HEK293T (cell line): ENCODE data around the gene TBC1D24.
A peak's percentile ranks its signal among the peaks of the same experiment; 100 is the strongest.

Source experiments
- CTCF ChIA-PET: fragments of 350-600 bp; formaldehyde crosslinking; extraction: SDS; loops from one replicate; lab custom pipeline; 2021; ENCODE audit warnings: antibody characterized with exemption, inconsistent platforms; lab: Yijun Ruan, JAX
- POLR2A ChIA-PET: fragments of 350-600 bp; formaldehyde crosslinking; extraction: SDS; loops from one replicate; lab custom pipeline; 2020; ENCODE audit warnings: antibody characterized with exemption, inconsistent platforms; lab: Yijun Ruan, JAX
- DNase-seq: peaks from one replicate; pipeline ENCODE4 v3.0.0; 2012; ENCODE audit warnings: mixed read lengths; ENCODE audit errors: extremely low spot score
- ARNT ChIP-seq: fragments of 450-650 bp; IDR thresholded peaks from 2 replicates; pipeline ENCODE4 v1.6.1; 2017; ENCODE audit warnings: mild to moderate bottlenecking
- BHLHE40 ChIP-seq: fragments of 450-650 bp; IDR thresholded peaks from 2 replicates; pipeline ENCODE4 v1.6.1; 2016; ENCODE audit warnings: mild to moderate bottlenecking, moderate library complexity, borderline replicate concordance
- CTBP1 ChIP-seq: fragments of 450-650 bp; IDR thresholded peaks from 2 replicates; pipeline ENCODE4 v1.6.1; 2016; ENCODE audit warnings: borderline replicate concordance
- ELF4 ChIP-seq: fragments of 450-650 bp; IDR thresholded peaks from 2 replicates; pipeline ENCODE4 v1.6.1; 2017; ENCODE audit warnings: antibody characterized with exemption
- FOXA1 ChIP-seq: fragments of 450-650 bp; IDR thresholded peaks from 2 replicates; pipeline ENCODE4 v1.6.1; 2016; ENCODE audit warnings: mild to moderate bottlenecking
- FOXK2 ChIP-seq: fragments of 450-650 bp; IDR thresholded peaks from 2 replicates; pipeline ENCODE4 v1.6.1; 2016; ENCODE audit warnings: mild to moderate bottlenecking
- FOXM1 ChIP-seq: fragments of 450-650 bp; IDR thresholded peaks from 2 replicates; pipeline ENCODE4 v1.6.1; 2017; ENCODE audit warnings: mild to moderate bottlenecking, borderline replicate concordance
- HDGF ChIP-seq: fragments of 450-650 bp; IDR thresholded peaks from 2 replicates; pipeline ENCODE4 v1.6.1; 2017; ENCODE audit warnings: antibody characterized with exemption, borderline replicate concordance
- L3MBTL2 ChIP-seq: fragments of 450-650 bp; conservative IDR thresholded peaks from 2 replicates; pipeline ENCODE4 v1.6.1; 2016; ENCODE audit warnings: mild to moderate bottlenecking
- LEF1 ChIP-seq: fragments of 450-650 bp; IDR thresholded peaks from 2 replicates; pipeline ENCODE4 v1.6.1; 2017; ENCODE audit warnings: mild to moderate bottlenecking, borderline replicate concordance
- NFRKB ChIP-seq: fragments of 450-650 bp; IDR thresholded peaks from 2 replicates; pipeline ENCODE4 v1.6.1; 2016; ENCODE audit warnings: mild to moderate bottlenecking, moderate library complexity
- SP1 ChIP-seq: fragments of 450-650 bp; IDR thresholded peaks from 2 replicates; pipeline ENCODE4 v1.6.1; 2017
- SUZ12 ChIP-seq: fragments of 450-650 bp; IDR thresholded peaks from 2 replicates; pipeline ENCODE4 v1.6.1; 2016; ENCODE audit warnings: mild to moderate bottlenecking
- TARDBP ChIP-seq: fragments of 450-650 bp; IDR thresholded peaks from 2 replicates; pipeline ENCODE4 v1.6.1; 2016
- ZNF384 ChIP-seq: fragments of 450-650 bp; IDR thresholded peaks from 2 replicates; pipeline ENCODE4 v1.6.1; 2016
- TF ChIP-seq, protein P1 (sequence below): fragments of 450-650 bp; IDR thresholded peaks from 2 replicates; pipeline ENCODE4 v1.6.1; 2016

Gene TBC1D24

DNA sequence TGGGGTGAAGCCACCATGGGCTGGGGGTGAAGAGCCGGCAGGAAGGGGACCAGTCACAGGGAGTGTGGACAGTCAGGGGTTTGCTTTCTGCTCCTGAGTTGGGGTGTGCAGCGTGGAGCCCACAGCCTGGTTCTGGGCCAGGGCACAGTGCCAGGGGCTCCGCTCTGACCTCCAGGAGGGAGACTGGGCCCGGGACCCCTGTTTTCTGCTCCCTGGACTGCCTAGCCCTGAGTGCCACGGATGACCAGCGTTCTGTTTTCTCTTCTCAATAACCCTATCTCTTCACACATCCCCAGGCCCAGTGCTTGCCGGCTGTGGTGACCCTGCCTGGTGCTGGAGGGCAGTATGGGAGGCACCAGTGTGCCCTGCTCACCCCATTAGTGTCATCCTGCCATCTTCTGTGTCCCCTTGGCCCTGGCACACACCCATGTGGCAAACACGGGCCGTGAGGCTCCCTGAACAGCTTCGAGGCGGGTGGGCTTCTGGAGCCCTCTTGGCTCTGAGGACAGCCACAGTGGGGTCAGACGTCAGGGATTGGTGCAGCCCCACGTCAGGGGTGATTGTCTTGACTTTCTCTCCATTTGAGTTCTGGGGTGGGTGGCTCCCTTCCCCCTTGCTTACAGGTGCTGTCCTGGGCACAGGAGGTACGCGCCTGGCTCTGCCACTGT is 55.2 kb downstream of the TBC1D24 start:
- TF ChIP-seq CTBP1 (no peak), SUZ12 (no peak), FOXM1 (no peak), FOXK2 (no peak), ARNT (no peak), BHLHE40 (no peak), ELF4 (no peak), L3MBTL2 (no peak), LEF1 (no peak), NFRKB (no peak), FOXA1 (no peak), SP1 (no peak), HDGF (no peak), ZNF384 (no peak), TARDBP (no peak)
- TF ChIP-seq, protein P1, sequence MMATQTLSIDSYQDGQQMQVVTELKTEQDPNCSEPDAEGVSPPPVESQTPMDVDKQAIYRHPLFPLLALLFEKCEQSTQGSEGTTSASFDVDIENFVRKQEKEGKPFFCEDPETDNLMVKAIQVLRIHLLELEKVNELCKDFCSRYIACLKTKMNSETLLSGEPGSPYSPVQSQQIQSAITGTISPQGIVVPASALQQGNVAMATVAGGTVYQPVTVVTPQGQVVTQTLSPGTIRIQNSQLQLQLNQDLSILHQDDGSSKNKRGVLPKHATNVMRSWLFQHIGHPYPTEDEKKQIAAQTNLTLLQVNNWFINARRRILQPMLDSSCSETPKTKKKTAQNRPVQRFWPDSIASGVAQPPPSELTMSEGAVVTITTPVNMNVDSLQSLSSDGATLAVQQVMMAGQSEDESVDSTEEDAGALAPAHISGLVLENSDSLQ: no peak
- ChIA-PET POLR2A (interaction anchor here (1.7 kb wide), 1 partner anchor 12 kb away, joined by 4 read pairs; no protein-coding TSS in a partner anchor), CTCF (no interaction called here)
- no peak for DNase-seq

DNA sequence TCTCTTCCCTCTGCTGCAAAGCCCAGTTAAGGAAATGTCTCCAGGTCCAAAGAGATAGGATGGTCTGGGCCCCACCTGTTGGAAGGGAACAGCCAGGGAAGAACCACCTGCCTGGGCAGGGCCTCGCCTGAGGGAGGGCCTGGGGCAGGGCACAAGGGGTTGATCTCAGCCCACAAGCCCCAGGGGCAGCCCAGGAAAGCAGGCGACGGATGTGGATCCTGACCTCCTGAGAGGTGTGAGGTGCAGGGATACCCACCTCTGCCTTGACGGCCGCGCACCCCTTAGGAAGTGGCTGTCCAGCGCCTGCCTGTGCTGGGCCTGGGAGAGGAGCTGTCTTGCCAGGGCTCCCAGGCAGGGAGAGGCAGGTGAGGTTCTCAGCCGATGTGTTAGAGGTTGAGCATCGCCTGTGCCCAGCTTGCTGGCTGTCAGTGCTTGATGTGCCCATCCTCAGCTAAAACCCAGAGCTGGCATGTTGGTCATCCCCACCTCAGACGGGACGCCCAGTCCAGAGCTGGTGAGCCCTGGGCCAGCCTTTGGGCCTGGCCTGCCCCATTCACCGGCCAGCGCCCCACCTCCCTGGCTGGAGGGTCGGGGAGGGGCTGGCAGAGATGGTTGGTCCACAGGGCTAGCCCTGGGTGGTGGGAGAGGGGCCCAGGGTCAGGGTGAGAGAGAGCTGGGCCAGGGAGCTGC is 55.8 kb downstream of the TBC1D24 start:
- TF ChIP-seq CTBP1 (no peak), LEF1 (no peak), TARDBP (no peak), FOXK2 (no peak), FOXM1 (no peak), ZNF384 (no peak), NFRKB (no peak), L3MBTL2 (no peak), ELF4 (no peak), BHLHE40 (no peak), HDGF (no peak), ARNT (no peak), FOXA1 (no peak), SP1 (no peak)
- TF ChIP-seq, protein P1: no peak
- POLR2A ChIA-PET: interaction anchor here (0.6 to 1.7 kb wide), 5 partner anchors 9 to 28 kb away, joined by 3 to 8 read pairs (median 3); partner anchors contain the start of gene AMDHD2
- no peak for DNase-seq
- CTCF ChIA-PET: no interaction called here

DNA sequence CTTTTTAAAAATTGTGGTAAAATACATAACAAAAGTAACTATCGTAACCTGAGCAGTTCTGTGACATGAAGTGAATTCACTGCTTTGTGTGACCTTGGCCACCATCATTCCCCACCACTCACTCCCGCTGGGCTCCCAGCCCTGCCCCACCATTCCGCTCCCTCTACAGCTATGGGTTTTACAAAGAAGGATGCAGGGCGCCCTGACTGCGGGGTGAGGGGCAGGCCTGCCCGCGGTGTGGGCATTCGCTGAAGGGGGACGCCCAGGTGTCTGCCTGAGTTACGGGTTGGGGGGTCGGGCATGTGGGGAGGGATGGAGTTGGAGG is 56.4 kb downstream of the TBC1D24 start, which contains the start of gene CEMP1:
Gene CEMP1 (minus strand): TSS at position 38 of the 325 bp plus-strand sequence. CDS start 335 bp downstream, outside the sequence.
- ChIA-PET CTCF (no interaction called here), POLR2A (interaction anchor here (0.6 to 1.7 kb wide), 5 partner anchors 9 to 29 kb away, joined by 3 to 8 read pairs (median 3); partner anchors contain the start of gene AMDHD2)
- no peak for DNase-seq

DNA sequence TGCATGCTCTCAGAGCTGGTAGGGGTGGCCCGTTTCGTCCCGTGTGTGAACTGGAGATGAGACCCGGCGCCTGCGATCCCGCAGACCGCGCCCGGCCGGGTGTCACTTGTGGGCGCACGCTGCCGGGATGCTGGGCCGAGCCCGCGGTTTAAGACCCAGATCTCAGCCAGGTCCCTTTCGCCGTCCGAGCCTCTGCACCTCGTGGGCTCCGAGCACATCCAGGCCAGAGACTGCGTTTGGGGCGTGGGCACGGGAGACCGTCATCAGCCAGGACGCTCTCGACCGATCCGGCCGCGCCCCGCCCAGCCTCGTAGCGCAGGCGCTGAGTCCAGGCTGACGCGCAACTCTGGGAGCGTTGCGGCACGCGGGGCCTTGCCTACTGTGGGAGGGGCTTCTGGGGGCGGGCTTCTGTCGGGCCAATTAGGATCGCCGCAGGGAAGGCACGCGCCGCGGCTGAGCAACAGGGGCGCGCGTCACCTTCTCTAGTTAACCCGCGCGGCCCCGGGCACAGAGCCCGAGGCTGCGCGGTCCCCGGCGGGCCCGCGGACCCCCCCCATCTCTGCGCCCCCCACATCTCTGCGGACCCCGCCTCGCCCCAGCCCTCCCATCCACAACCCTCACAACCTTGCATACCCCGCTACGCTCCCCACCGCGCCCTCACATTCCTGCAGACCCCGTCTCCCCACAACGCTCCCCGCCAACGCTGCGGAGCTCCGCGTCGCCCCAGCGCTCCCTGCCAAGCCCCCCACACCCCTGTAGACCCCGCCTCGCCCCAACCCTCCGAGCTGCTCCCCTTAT is 57.0 kb downstream of the TBC1D24 start:
- ChIA-PET POLR2A (interaction anchor here (0.7 to 1.7 kb wide), 8 partner anchors 10 to 72 kb away, joined by 3 to 8 read pairs (median 4); partner anchors contain the start of genes AMDHD2 and TEDC2), CTCF (no interaction called here)
- DNase-seq: peak; percentile 93
- 0 out of 2 replicates have a peak, but pooled peaks have one; percentile 79 for TF ChIP-seq HDGF
- TF ChIP-seq BHLHE40: no peak
- peak; percentile 73 for TF ChIP-seq L3MBTL2

More for the DNA sequence above, 56.4 kb downstream of the TBC1D24 start, which contains the start of gene CEMP1:
- no peak for TF ChIP-seq TARDBP
- no peak for TF ChIP-seq HDGF
- TF ChIP-seq L3MBTL2: no peak
- TF ChIP-seq BHLHE40: no peak
- no peak for TF ChIP-seq SP1
- no peak for TF ChIP-seq CTBP1
- TF ChIP-seq FOXM1: no peak
- TF ChIP-seq ZNF384: no peak
- TF ChIP-seq FOXA1: no peak

DNA sequence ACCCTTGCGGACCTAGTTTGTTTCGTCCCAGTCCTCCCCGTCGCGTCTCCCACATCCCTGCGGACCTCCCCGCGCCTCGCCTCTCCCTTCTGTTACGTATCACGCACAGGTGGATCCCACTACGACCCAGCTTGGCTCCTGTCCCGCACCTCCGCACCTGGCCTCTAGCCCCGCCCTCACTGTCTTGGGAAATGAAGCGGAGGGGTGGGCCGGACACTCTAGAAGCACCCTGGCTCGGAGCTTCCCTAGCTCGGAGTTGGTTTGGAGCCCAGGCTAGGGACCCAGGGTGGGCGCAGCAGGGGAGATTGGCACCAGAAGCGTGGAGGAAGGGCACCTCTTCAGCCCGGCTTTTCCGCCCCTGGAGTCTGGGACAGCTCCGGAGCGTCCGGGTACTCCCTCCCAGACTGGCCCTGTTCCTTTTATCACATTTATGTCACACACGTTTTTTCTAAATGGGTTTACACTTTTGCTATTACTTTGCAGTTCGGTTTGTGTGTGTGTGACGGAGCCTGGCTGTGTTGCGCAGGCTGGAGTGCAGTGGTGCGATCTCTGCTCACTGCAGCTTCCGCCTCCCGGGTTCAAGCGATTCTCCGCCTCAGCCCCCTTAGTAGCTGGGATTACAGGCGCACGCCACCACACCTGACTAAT is 57.7 kb downstream of the TBC1D24 start:
- no peak for DNase-seq
- TF ChIP-seq FOXA1: no peak
- TF ChIP-seq ZNF384: no peak
- TF ChIP-seq SUZ12: no peak
- TF ChIP-seq LEF1: no peak
- TF ChIP-seq NFRKB: no peak
- TF ChIP-seq CTBP1: no peak
- 0 out of 2 replicates have a peak, but pooled peaks have one; percentile 17 for TF ChIP-seq L3MBTL2
- TF ChIP-seq ELF4: no peak
- POLR2A ChIA-PET: interaction anchor here (0.7 to 1.3 kb wide), 5 partner anchors 12 to 73 kb away, joined by 3 to 6 read pairs (median 3); partner anchors contain the start of genes AMDHD2 and TEDC2
- CTCF ChIA-PET: no interaction called here
